AG04450 (cell line): ENCODE data around the gene FGR. TPM values are rescaled to one million over a fixed set of nuclear protein-coding genes. Genes with fewer than 3 reads are reported as not detected.

Experiments used
- CTCF ChIA-PET: fragments of 300-600, 350-600 bp; formaldehyde crosslinking; extraction: SDS; loops from one replicate; lab custom pipeline; 2022; ENCODE audit warnings: antibody characterized with exemption, inconsistent platforms; lab: Charles Lee
- POLR2A ChIA-PET: fragments of 350-600 bp; formaldehyde crosslinking; extraction: SDS; loops from one replicate; lab custom pipeline; 2021; ENCODE audit warnings: antibody characterized with exemption, inconsistent platforms; lab: Yijun Ruan, JAX
- DNase-seq: peaks from one replicate; pipeline ENCODE4 v3.0.0-alpha.2; 2011; ENCODE audit warnings: low read depth, low spot score
- H3K27ac ChIP-seq: one replicate; pipeline ENCODE4 v1.5.1; 2012; ENCODE audit warnings: low read depth, low read length, control low read depth
- H3K27me3 ChIP-seq: one replicate; pipeline ENCODE4 v1.6.0; 2012; ENCODE audit warnings: low read length; ENCODE audit not compliant: control insufficient read depth, insufficient read depth
- H3K4me3 ChIP-seq: 2 replicates; pipeline ENCODE4 v1.5.1; 2011; ENCODE audit warnings: mild to moderate bottlenecking, low read depth, low read length, control low read depth
- H3K9me3 ChIP-seq: 2 replicates; pipeline ENCODE4 v1.5.1; 2012; ENCODE audit warnings: low read length; ENCODE audit not compliant: control insufficient read depth, insufficient read depth
- CTCF ChIP-seq: IDR thresholded peaks from 2 replicates; pipeline ENCODE4 v1.5.1; 2011; ENCODE audit warnings: low read depth, low read length, control low read depth, inconsistent platforms
- polyA plus RNA-seq: library from polyadenylated mRNA; depleted of rRNA; stranded (reverse); fragments of >200 nt; gene quantifications from 2 replicates; pipeline ENCODE4 v1.2.3, GENCODE V29; 2011

Gene FGR
- polyA plus RNA-seq, 1 experiment = not detected

DNA sequence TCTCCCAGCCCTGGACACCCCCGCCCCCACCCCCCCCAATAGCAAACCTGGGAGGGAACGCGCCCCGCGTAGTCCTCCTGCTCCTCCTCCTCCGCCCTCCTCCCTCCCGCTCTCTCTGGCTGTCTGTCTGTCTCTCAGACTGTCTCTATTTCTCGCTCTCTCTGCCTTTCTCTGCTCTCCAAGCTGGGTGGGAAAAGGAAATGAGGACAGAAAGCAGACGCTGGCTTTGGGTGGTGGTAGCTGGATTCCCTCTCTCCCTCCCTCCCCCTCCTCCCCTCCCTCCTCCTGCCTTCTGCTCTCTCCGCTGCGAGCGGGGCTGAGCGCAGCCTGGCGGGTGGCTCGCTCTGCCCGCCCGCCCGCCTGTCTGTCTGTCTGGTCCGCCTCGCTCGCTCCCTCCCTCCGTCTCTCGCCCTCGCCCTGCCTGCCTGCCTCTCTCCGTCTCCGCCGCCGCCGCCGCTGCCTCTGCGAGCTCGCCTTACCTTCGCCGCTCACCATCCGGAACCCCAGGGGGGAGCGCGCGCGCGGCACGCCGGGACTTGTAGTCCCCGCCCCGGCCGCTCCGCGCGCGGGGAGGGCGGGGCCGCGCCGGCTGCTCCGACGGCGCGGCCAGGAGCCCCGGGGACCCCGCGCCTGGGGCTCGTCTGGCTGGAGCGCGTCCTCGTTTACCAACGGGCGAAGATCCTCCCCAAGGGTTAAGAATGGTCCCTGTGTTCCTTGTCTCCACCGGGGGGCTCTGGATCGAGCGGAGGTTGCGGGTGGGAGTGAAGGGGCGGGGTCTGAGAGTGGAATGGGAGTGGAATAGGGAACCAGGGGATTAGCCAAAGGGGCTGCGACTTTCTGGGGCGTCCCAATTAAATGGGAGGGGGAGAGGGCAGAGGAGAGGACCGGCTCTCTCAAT lies 31.1 kb downstream of the FGR start, which contains the start of gene AHDC1:
TSS of gene AHDC1 (minus strand) at position 464 of the 898 bp plus-strand sequence. CDS start 52,029 bp downstream, outside the sequence.
- Histone ChIP-seq H3K9me3 (no peaks in the 10 kb centered on the region; the same call in 1 of the 2 replicates), H3K4me3 (peak within 1 kb of the TSS; percentile 88), H3K27ac (peak within 1 kb of the TSS; percentile 21), H3K27me3 (no peaks in the 10 kb centered on the region)
- ChIA-PET CTCF (interaction anchor here (0.6 to 10.7 kb wide), 11 partner anchors 31 to 305 kb away, joined by 3 to 180 read pairs (median 7); partner anchors contain the start of genes GPR3 and MAP3K6), POLR2A (interaction anchor here (0.6 to 1.7 kb wide), 9 partner anchors 14 to 303 kb away, joined by 3 to 12 read pairs (median 5); no protein-coding TSS in a partner anchor)
- TF ChIP-seq CTCF = no peak
- DNase-seq = peak; percentile 61

- TF ChIP-seq CTCF = no peak
- H3K9me3 ChIP-seq = no peaks in the 10 kb centered on the region; the same call in 1 of the 2 replicates
- H3K27me3 ChIP-seq = no peaks in the 10 kb centered on the region
- H3K4me3 ChIP-seq = peak overlapping the region; percentile 88
- CTCF ChIA-PET = interaction anchor here (0.6 to 10.7 kb wide), 8 partner anchors 47 to 304 kb away, joined by 3 to 180 read pairs (median 8); partner anchors contain the start of genes GPR3 and MAP3K6
- no peak overlapping the region for H3K27ac ChIP-seq
- no peak for DNase-seq
- POLR2A ChIA-PET = interaction anchor here (0.7 to 1.7 kb wide), 5 partner anchors 47 to 303 kb away, joined by 3 to 12 read pairs (median 5); no protein-coding TSS in a partner anchor
These were observed 31.7 kb downstream of the FGR start for GRCh38 chr1:27603309-27603680.

DNA sequence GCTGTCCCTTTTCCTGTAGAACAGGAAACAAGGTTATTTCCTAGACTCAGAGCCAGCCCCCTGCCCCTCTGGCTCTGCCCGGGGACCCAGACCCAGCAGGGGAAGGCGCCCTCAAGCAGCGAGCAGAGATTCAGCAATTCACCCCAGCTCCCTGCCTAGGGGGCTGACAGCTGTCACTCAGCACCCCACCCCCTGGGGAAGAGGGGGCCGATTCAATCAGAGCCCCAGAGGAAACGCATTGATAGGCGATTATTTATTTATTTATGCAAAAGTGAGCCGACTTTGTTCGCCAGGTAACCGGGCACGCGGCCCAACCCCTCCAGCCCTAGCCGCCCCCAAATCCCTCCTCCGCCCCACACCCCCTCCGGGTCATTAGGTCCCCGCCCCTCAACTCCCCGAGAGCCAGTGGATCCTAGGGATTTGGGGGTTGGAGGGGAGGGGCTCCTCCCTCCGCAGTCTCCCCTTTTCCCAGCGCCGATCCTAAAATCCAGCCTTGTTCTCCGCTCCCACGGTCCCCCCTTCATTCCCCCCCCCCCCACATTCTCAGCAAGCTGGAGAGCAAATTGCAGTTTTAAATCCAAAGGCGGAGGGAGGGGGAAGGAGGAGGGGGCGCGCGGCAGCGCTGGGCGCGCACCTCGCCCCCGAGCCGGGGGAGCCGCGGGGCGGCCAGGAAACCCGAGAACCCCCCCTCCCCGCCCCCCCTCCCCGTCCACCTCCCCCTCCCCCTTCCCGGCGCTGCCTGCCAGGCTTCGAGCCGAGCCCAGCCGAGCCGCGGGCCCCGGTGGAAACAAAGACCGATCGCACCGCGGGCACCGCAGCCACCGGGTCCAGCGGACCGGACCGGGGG lies 32.3 kb downstream of the FGR start:
- Histone ChIP-seq H3K4me3 (peak overlapping the region; percentile 88), H3K27me3 (no peaks in the 10 kb centered on the region), H3K27ac (no peak overlapping the region), H3K9me3 (no peaks in the 10 kb centered on the region; the same call in 1 of the 2 replicates)
- DNase-seq = no peak
- POLR2A ChIA-PET = interaction anchor here (0.6 to 1.0 kb wide), 4 partner anchors 45 to 302 kb away, joined by 3 to 4 read pairs (median 3); no protein-coding TSS in a partner anchor
- TF ChIP-seq CTCF = no peak
- CTCF ChIA-PET = interaction anchor here (0.6 to 10.7 kb wide), 5 partner anchors 46 to 236 kb away, joined by 3 to 180 read pairs (median 4); partner anchors contain the start of gene MAP3K6

DNA sequence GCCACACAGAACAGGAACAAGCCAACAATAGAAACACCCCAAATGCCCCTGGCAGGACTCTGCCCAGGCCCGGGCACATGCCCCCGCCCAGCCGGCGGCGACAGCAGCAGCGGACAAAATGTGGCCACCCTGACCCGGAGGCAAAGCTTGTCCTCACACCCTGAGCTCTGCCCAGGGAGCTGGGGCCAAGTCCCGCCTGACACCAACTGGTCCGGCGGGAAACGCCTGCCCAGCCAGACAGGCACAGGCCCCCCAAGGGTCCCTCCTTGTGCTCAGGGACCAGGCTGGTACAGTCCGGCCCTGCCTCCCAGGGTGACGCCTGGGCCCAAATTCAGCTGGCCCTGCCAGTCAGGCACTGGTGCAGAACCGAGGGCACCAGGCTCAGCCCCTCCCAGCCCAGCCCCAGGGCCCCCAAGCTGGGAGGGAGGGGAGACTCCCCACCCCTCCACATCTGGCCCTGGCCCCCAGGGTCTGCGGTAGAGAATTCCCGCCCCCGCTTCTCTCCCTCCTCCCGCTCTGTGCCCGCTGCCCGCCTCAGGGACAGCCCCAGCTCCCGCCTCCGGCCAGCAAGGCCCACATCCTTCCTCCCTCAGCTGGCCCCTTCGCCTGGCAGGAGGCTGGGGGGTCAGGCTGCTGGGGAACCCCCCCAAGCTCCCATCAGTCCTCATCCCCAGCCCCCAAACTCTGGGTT lies 33.1 kb downstream of the FGR start:
- peak overlapping the region; percentile 39 for H3K27ac ChIP-seq
- no peaks in the 10 kb centered on the region for H3K27me3 ChIP-seq
- peak overlapping the region; percentile 88 for H3K4me3 ChIP-seq
- no peak for DNase-seq
- no peak for TF ChIP-seq CTCF
- CTCF ChIA-PET = interaction anchor here (0.6 to 10.7 kb wide), 6 partner anchors 27 to 301 kb away, joined by 3 to 180 read pairs (median 4); partner anchors contain the start of gene MAP3K6
- H3K9me3 ChIP-seq = no peaks in the 10 kb centered on the region; the same call in 1 of the 2 replicates
- POLR2A ChIA-PET = interaction anchor here (0.6 to 1.2 kb wide), 7 partner anchors 27 to 301 kb away, joined by 3 to 8 read pairs (median 3); no protein-coding TSS in a partner anchor
